K562 (cell line): ENCODE results near the gene ALAS2. TPM values are rescaled to one million over a fixed set of nuclear protein-coding genes. Genes with fewer than 3 reads are reported as not detected.

Experiments used
- ATAC-seq: fragments of 200-7000 bp; cut with Tn5 transposase; 3 replicates; pipeline ENCODE4 v1.9.1; 2020; ENCODE audit warnings: moderate library complexity
- BruUV-seq: library from RNA; stranded (reverse); fragments of 400-500 nt; replicated peaks from 2 replicates; lab custom pipeline; 2021; lab: Mats Ljungman, UMichigan
- CTCF ChIA-PET: fragments of 300-600 bp; formaldehyde crosslinking; extraction: SDS; loops from one replicate; lab custom pipeline; 2021; ENCODE audit warnings: low intra/inter-chr PET ratio; lab: Yijun Ruan, JAX
- POLR2A ChIA-PET: fragments of 300-600, 350-650 bp; sonication (Branson Sonifier 250); formaldehyde crosslinking; extraction: SDS; loops from one replicate; lab custom pipeline; 2021; ENCODE audit warnings: antibody characterized with exemption, inconsistent platforms; lab: Yijun Ruan, JAX
- DNase-seq, 4 experiments: peaks; one replicate each; pipeline versions ENCODE4 v3.0.0 to v3.0.0-alpha.2; 2011 to 2018; ENCODE audit warnings: low spot score in 3 of 4, mixed read lengths in 3 of 4; ENCODE audit errors: extremely low read depth in 1 of 4
- FAIRE-seq: peaks from 2 replicates; lab custom pipeline; 2011; peaks lifted over from hg19 to GRCh38; lab: Jason Lieb, UNC
- H2AFZ ChIP-seq: 2 replicates; pipeline ENCODE4 v1.6.0; 2011; ENCODE audit warnings: low read depth, low read length, control low read depth, inconsistent platforms
- H3K27ac ChIP-seq: fragments of 200-600 bp; 3 replicates; pipeline ENCODE4 v1.8.0; 2011; ENCODE audit warnings: low read depth, mild to moderate bottlenecking, control low read depth, inconsistent platforms, low read length, moderate library complexity, mixed read lengths; ENCODE audit errors: extremely low read depth
- H3K27me3 ChIP-seq, 2 experiments: fragments of 300-600 bp in 1 of 2; 2 replicates in 1 of 2; 3 replicates in 1 of 2; pipeline versions ENCODE4 v1.6.0 to v1.8.0; 2011; ENCODE audit warnings: inconsistent platforms in 2 of 2, low read length in 2 of 2, mild to moderate bottlenecking in 1 of 2, mixed read lengths in 1 of 2, moderate library complexity in 1 of 2; ENCODE audit not compliant: control insufficient read depth in 2 of 2, insufficient read depth in 2 of 2
- H3K36me3 ChIP-seq: fragments of 300-600 bp; 3 replicates; pipeline ENCODE4 v1.8.0; 2011; ENCODE audit warnings: mild to moderate bottlenecking, low read length, inconsistent platforms; ENCODE audit not compliant: control insufficient read depth, insufficient read depth
- H3K4me1 ChIP-seq, 2 experiments: fragments of 200-600 bp in 1 of 2; replicated peaks in 1 of 2; 2 replicates in 1 of 2; 3 replicates in 1 of 2; pipeline versions ENCODE4 v1.5.1 to v1.8.0; 2011; ENCODE audit warnings: inconsistent platforms in 2 of 2, low read length in 2 of 2, mild to moderate bottlenecking in 1 of 2, mixed read lengths in 1 of 2, moderate library complexity in 1 of 2; ENCODE audit not compliant: control insufficient read depth in 2 of 2, insufficient read depth in 2 of 2
- H3K4me2 ChIP-seq: 2 replicates; pipeline ENCODE4 v1.6.1; 2011; ENCODE audit warnings: low read length, control low read depth, inconsistent platforms, mixed read lengths; ENCODE audit not compliant: insufficient read depth
- H3K4me3 ChIP-seq: fragments of 200-600 bp; sonication (generic), shearing (Covaris generic); 2 replicates; pipeline ENCODE4 v1.5.1; 2016; ENCODE audit warnings: control low read depth, inconsistent platforms
- H3K79me2 ChIP-seq: fragments of 200-600 bp; 3 replicates; pipeline ENCODE4 v1.8.0; 2011; ENCODE audit warnings: low read length, inconsistent platforms; ENCODE audit not compliant: control insufficient read depth, insufficient read depth
- H3K9ac ChIP-seq, 2 experiments: 2 replicates each; pipeline versions ENCODE4 v1.6.0 to v1.6.1; 2011; ENCODE audit warnings: low read depth in 2 of 2, low read length in 2 of 2, control low read depth in 1 of 2, inconsistent platforms in 1 of 2, mild to moderate bottlenecking in 1 of 2, mixed read lengths in 1 of 2; ENCODE audit not compliant: insufficient read depth in 1 of 2
- H3K9me1 ChIP-seq: one replicate; pipeline ENCODE4 v1.6.0; 2011; ENCODE audit warnings: inconsistent platforms, mild to moderate bottlenecking, low read length, moderate library complexity; ENCODE audit not compliant: control insufficient read depth, insufficient read depth
- H3K9me3 ChIP-seq: replicated peaks from 2 replicates; pipeline ENCODE4 v1.5.1; 2011; ENCODE audit warnings: low read depth, low read length, inconsistent platforms; ENCODE audit not compliant: control insufficient read depth, insufficient read depth
- H4K20me1 ChIP-seq: replicated peaks from 2 replicates; pipeline ENCODE4 v1.6.1; 2011; ENCODE audit warnings: low read length, inconsistent platforms, mixed read lengths; ENCODE audit not compliant: control insufficient read depth, insufficient read depth
- BACH1 ChIP-seq: fragments of 200-800 bp; sonication (Bioruptor generic); IDR thresholded peaks from 2 replicates; pipeline ENCODE4 v1.6.1; 2016; ENCODE audit warnings: missing genetic modification characterization, missing compliant biosample characterization
- ZNF263 ChIP-seq: sonication (generic); formaldehyde crosslinking; IDR thresholded peaks from 2 replicates; pipeline ENCODE4 v1.8.0; 2022; ENCODE audit warnings: mild to moderate bottlenecking, missing genetic modification reagents, borderline replicate concordance
- ZNF699 ChIP-seq: fragments of 250-450 bp; sonication (Bioruptor Pico); IDR thresholded peaks from 2 replicates; pipeline ENCODE4 v1.8.0; 2021; ENCODE audit warnings: mild to moderate bottlenecking, moderate library complexity; ENCODE audit not compliant: insufficient replicate concordance
- ZZZ3 ChIP-seq: fragments of 450-650 bp; IDR thresholded peaks from 2 replicates; pipeline ENCODE4 v1.6.1; 2016; ENCODE audit warnings: antibody characterized with exemption, mild to moderate bottlenecking, moderate library complexity
- WGBS: fragments of 100-300 bp; shearing (Covaris generic); methylation state at CpG from one replicate; pipeline ENCODE4 v1.1.6; 2016; ENCODE audit warnings: low coverage, mixed read lengths; ENCODE audit not compliant: insufficient coverage; ENCODE audit errors: missing lambda C conversion rate; 5-methylcytosine and 5-hydroxymethylcytosine counted together
- in situ Hi-C: fragments of 300-500 bp; cut with MboI; formaldehyde crosslinking; loops from 4 replicates; pipeline ENCODE4 v1.15.0; 2018; ENCODE audit warnings: inconsistent platforms, mixed read lengths
- intact Hi-C: fragments of 100-400 bp; cut with micrococcal nuclease; formaldehyde crosslinking; loops from 2 replicates; pipeline ENCODE4 v1.14.2; 2022
- polyA plus RNA-seq, 8 experiments: library from polyadenylated mRNA; depleted of rRNA in 4 of 8; stranded (reverse) in 5 of 8; unstranded in 3 of 8; fragments of >200 nt; fragmentation: Nextera tagmentation in 2 of 8; fragmentation: Illumina TruSeq in 1 of 8; extraction: Ambion mirVana in 2 of 8; extraction: Trizol in 1 of 8; gene quantifications; 2 replicates each; pipeline versions ENCODE4 v1.2.1 to v1.2.3, GENCODE V29; 2011 to 2014; ENCODE audit warnings: inconsistent platforms in 1 of 8, missing spikeins in 1 of 8
- total RNA-seq, 7 experiments: library from RNA; depleted of rRNA in 6 of 7; stranded (reverse); fragments of >200 nt in 6 of 7; fragmentation: Illumina TruSeq in 2 of 7; extraction: Trizol in 2 of 7; gene quantifications; 2 replicates each; pipeline versions ENCODE4 v1.2.1 to v1.2.3, GENCODE V29; 2011 to 2021; ENCODE audit warnings: low replicate concordance in 1 of 7
- TF ChIP-seq, protein P1 (sequence below): fragments of 200-800 bp; sonication (Bioruptor generic); IDR thresholded peaks from 2 replicates; pipeline ENCODE4 v1.6.1; 2017; ENCODE audit warnings: missing genetic modification characterization, missing compliant biosample characterization
- TF ChIP-seq, protein P2 (sequence below), 2 experiments: fragments of 450-650 bp in 1 of 2; sonication (generic) in 1 of 2; formaldehyde crosslinking in 1 of 2; IDR thresholded peaks in 1 of 2; conservative IDR thresholded peaks in 1 of 2; 2 replicates each; pipeline versions ENCODE4 v1.6.1 to v1.8.1; 2016 to 2023; ENCODE audit warnings: mild to moderate bottlenecking in 2 of 2, moderate library complexity in 2 of 2, inconsistent platforms in 1 of 2, missing genetic modification reagents in 1 of 2
- TF ChIP-seq, protein P3 (sequence below): fragments of 250-450 bp; sonication (Bioruptor Pico); IDR thresholded peaks from 2 replicates; pipeline ENCODE4 v1.5.1; 2021; ENCODE audit warnings: mild to moderate bottlenecking

The ALAS2 gene
- total and polyA plus RNA-seq, 9 of the 15 experiments (the other 6 are each of a cell fraction or from before 2014, with no cell fraction given): 14.6 to 101 (median 33.4) TPM

DNA sequence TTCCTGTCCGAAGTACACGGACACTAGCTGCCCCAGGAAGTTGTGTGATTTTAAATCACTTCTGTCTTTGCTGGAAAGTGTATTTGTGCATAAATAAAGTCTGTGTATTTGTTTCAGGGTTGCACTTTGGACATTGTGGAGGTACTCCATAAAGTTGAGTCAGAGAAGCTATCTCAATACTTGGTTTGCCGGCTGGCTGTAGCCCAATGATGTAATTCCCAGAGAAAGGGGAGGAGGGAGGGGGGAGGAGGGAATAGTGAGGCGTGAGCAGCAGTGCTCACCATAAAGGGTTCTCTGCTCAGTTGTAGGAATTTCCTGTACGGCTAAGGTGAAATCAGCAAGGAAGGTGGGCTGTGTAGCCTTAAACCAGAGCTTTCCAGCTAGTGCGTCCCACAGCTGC is 23.1 kb downstream of the ALAS2 start:
- no peak overlapping the region for H3K27ac ChIP-seq
- CTCF ChIA-PET: no interaction called here
- H3K4me2 ChIP-seq: no peak overlapping the region
- FAIRE-seq: no peak
- H3K9ac ChIP-seq: no peak overlapping the region
- POLR2A ChIA-PET: no interaction called here
- no peaks in the 10 kb centered on the region for H3K27me3 ChIP-seq
- no peaks in the 10 kb centered on the region for H4K20me1 ChIP-seq
- H3K4me3 ChIP-seq: no peak overlapping the region
- in situ Hi-C loops: no loop called here
- peaks cover 3% of the 10 kb centered on the region; the same call in 1 of the 3 replicates for H3K79me2 ChIP-seq
- peak; percentile 63 for ATAC-seq
- WGBS: 50% methylated on average over 5 of the region's 6 CpGs
- H3K4me1 ChIP-seq: peaks cover 4 to 8% of the 10 kb centered on the region in 2 experiments; a peak in 4 of 5 replicates
- peaks cover 48% of the 10 kb centered on the region for H3K36me3 ChIP-seq
- no TSS peak for BruUV-seq
- H3K9me3 ChIP-seq: no peaks in the 10 kb centered on the region
- DNase-seq: no peak
- intact Hi-C loops: loop anchor here (10.0 kb wide), 1 partner anchor 47 kb away; no protein-coding TSS in a partner anchor
- no peak overlapping the region for H2AFZ ChIP-seq
- no peaks in the 10 kb centered on the region for H3K9me1 ChIP-seq
- TF ChIP-seq, protein P1, sequence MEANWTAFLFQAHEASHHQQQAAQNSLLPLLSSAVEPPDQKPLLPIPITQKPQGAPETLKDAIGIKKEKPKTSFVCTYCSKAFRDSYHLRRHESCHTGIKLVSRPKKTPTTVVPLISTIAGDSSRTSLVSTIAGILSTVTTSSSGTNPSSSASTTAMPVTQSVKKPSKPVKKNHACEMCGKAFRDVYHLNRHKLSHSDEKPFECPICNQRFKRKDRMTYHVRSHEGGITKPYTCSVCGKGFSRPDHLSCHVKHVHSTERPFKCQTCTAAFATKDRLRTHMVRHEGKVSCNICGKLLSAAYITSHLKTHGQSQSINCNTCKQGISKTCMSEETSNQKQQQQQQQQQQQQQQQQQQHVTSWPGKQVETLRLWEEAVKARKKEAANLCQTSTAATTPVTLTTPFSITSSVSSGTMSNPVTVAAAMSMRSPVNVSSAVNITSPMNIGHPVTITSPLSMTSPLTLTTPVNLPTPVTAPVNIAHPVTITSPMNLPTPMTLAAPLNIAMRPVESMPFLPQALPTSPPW (CRISPR knock-in tag): peak; percentile 29; the same call in 1 of the 2 replicates
- TF ChIP-seq ZZZ3: no peak
- TF ChIP-seq, protein P2, sequence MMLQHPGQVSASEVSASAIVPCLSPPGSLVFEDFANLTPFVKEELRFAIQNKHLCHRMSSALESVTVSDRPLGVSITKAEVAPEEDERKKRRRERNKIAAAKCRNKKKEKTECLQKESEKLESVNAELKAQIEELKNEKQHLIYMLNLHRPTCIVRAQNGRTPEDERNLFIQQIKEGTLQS (IDR thresholded peaks at IDR 0.05): peak; percentile 32; the same call in 1 of the 2 replicates
- TF ChIP-seq, protein P2 (CRISPR knock-in tag; conservative IDR thresholded peaks at IDR 0.05): no peak
- no peak for TF ChIP-seq ZNF699 (CRISPR knock-in tag)
- TF ChIP-seq BACH1 (tag): no peak
- TF ChIP-seq, protein P3, sequence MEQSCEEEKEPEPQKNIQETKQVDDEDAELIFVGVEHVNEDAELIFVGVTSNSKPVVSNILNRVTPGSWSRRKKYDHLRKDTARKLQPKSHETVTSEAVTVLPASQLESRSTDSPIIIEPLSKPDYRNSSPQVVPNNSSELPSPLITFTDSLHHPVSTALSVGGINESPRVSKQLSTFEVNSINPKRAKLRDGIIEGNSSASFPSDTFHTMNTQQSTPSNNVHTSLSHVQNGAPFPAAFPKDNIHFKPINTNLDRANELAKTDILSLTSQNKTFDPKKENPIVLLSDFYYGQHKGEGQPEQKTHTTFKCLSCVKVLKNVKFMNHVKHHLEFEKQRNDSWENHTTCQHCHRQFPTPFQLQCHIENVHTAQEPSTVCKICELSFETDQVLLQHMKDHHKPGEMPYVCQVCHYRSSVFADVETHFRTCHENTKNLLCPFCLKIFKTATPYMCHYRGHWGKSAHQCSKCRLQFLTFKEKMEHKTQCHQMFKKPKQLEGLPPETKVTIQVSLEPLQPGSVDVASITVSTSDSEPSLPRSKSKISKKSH (CRISPR knock-in tag): no peak
- peak; percentile 83 for TF ChIP-seq ZNF263 (CRISPR knock-in tag)
